ENCODE data around the gene MDH1B. TPM values are rescaled to one million over a fixed set of nuclear protein-coding genes. Genes with fewer than 3 reads are reported as not detected.

MDH1B gene
- total RNA-seq, 1 experiment from 2014 or later, result 1.3 TPM

- no peaks in the 10 kb centered on the region for H3K27me3 ChIP-seq (ENCODE audit: insufficient read depth, low read length)
- H3K4me1 ChIP-seq (ENCODE audit: insufficient read depth, low read length), result peaks cover 5% of the 10 kb centered on the region; the same call in 1 of the 2 replicates
- no peak overlapping the region for H3K4me2 ChIP-seq (ENCODE audit: insufficient read depth, insufficient read length, low read length)
- H3K9ac ChIP-seq (ENCODE audit: extremely low read depth, insufficient read length, low read length), result no peak overlapping the region
- H2BK120ac ChIP-seq (ENCODE audit: low read depth, low read length, poor library complexity, severe bottlenecking), result no peak overlapping the region
- no peak overlapping the region for H2BK20ac ChIP-seq (ENCODE audit: low read depth, low read length, poor library complexity, severe bottlenecking)
- Mint-ChIP-seq H3K4me3 (no peak overlapping the region), H3K4me1 (peaks cover 19 to 29% of the 10 kb centered on the region in 2 experiments), H3K9me3 (no peaks in the 10 kb centered on the region), H3K27ac (no peak overlapping the region; a peak in 1 of 7 replicates), H3K27me3 (ENCODE audit: low read depth) (no peaks in the 10 kb centered on the region), H3K36me3 (ENCODE audit: insufficient read depth in 1 of 3, low read depth in 3 of 3) (peaks cover 0 to 18% (median 8%) of the 10 kb centered on the region in 3 experiments; a peak in 4 of 7 replicates)
- no peak overlapping the region for H2AFZ ChIP-seq (ENCODE audit: low read length)
- H3K23ac ChIP-seq (ENCODE audit: insufficient read length, low read depth, low read length), result no peak overlapping the region
- H2BK5ac ChIP-seq (ENCODE audit: insufficient read length, low read length), result no peak overlapping the region
- no peak overlapping the region for H3K56ac ChIP-seq (ENCODE audit: insufficient read length, low read depth, low read length)
- no peak for DNase-seq
- H4K91ac ChIP-seq (ENCODE audit: insufficient read length, low read depth, low read length), result no peak overlapping the region
- no peak overlapping the region for H2AK5ac ChIP-seq (ENCODE audit: insufficient read length, low read length)
- no peak overlapping the region for H4K8ac ChIP-seq (replicated peaks; ENCODE audit: insufficient read length, low read depth, low read length)
- no peak overlapping the region for H3T11ph ChIP-seq (ENCODE audit: low read length)
- no peaks in the 10 kb centered on the region for H3K23me2 ChIP-seq (ENCODE audit: insufficient read length, low read depth, low read length, poor library complexity, severe bottlenecking)
- H4K20me1 ChIP-seq (ENCODE audit: control insufficient read depth, insufficient read depth, insufficient read length), result no peaks in the 10 kb centered on the region
- H3K79me1 ChIP-seq (ENCODE audit: insufficient read depth, low read depth, low read length, poor library complexity, severe bottlenecking), result no peaks in the 10 kb centered on the region
- H3K27ac ChIP-seq (ENCODE audit: insufficient read length, low read depth, low read length), result no peak overlapping the region
- no peak overlapping the region for H3K14ac ChIP-seq (ENCODE audit: insufficient read depth, low read length)
- H3K4ac ChIP-seq (ENCODE audit: low read depth, low read length), result no peak overlapping the region
- H3K18ac ChIP-seq (ENCODE audit: insufficient read length, low read depth, low read length), result no peak overlapping the region
- no CpG with 5 or more reads among the region's 4 CpGs for WGBS (ENCODE audit: extremely low coverage, insufficient read length, low lambda C conversion rate)
- no peaks in the 10 kb centered on the region for H3K79me2 ChIP-seq (ENCODE audit: insufficient read depth, low read length)
- H2BK15ac ChIP-seq (ENCODE audit: low read depth, low read length), result no peak overlapping the region
- no peak overlapping the region for H2BK12ac ChIP-seq (ENCODE audit: insufficient read length, low read depth, low read length)
- TF ChIP-seq CTCF (conservative IDR thresholded peaks at IDR 0.05), result no peak
- H3K9me3 ChIP-seq (ENCODE audit: control insufficient read depth, low read depth, low read length), result no peaks in the 10 kb centered on the region
- H4K5ac ChIP-seq (ENCODE audit: insufficient read length, low read depth, low read length), result no peak overlapping the region
These were observed 32.2 kb upstream of the MDH1B start for GRCh38 chr2:206797376-206797775.
